HCT116 (cell line): ENCODE measurements around the gene BICDL2. TPM values are rescaled to one million over a fixed set of nuclear protein-coding genes. Genes with fewer than 3 reads are reported as not detected.
"Not testable (repeated sequence)": the region's sequence is repeated elsewhere in the genome, so short reads cannot be mapped to it uniquely, and the experiment has no call there.

Source experiments
- ATAC-seq: fragments of 200-7000 bp; cut with Tn5 transposase; 2 replicates; pipeline ENCODE4 v1.9.1; 2020; ENCODE audit warnings: mild to moderate bottlenecking, moderate library complexity
- BruUV-seq: library from RNA; stranded (reverse); fragments of 400-500 nt; replicated peaks from 2 replicates; lab custom pipeline; 2021; lab: Mats Ljungman, UMichigan
- CTCF ChIA-PET: fragments of 300-600 bp; sonication (Branson Sonifier 250); formaldehyde crosslinking; loops from one replicate; lab custom pipeline; 2021; ENCODE audit warnings: antibody characterized with exemption; lab: Charles Lee
- POLR2A ChIA-PET: fragments of 300-600, 350-600 bp; sonication (Branson Sonifier 250); formaldehyde crosslinking; loops from one replicate; lab custom pipeline; 2021; ENCODE audit warnings: antibody characterized with exemption; lab: Charles Lee
- RAD21 ChIA-PET, 2 experiments: fragments of 300-600 bp; sonication (Branson Sonifier 250); formaldehyde crosslinking; loops; one replicate each; lab custom pipeline; 2023; ENCODE audit warnings: low total read pairs in 2 of 2; ENCODE audit not compliant: uncharacterized antibody in 2 of 2, unreplicated experiment in 2 of 2, low non-redundant PET in 1 of 2; lab: Charles Lee
- DNase-seq: peaks from one replicate; pipeline ENCODE4 v3.0.0-alpha.2; 2010; ENCODE audit warnings: low read depth, low spot score
- H2AFZ ChIP-seq: fragments of 200-600 bp; shearing (Covaris generic), sonication (generic); 2 replicates; pipeline ENCODE4 v1.6.1; 2017; ENCODE audit warnings: low read depth, mixed run types, mixed read lengths, antibody characterized with exemption, low read length; ENCODE audit not compliant: poor library complexity, severe bottlenecking
- H3K27ac ChIP-seq: 2 replicates; pipeline ENCODE4 v1.5.1; 2012; ENCODE audit warnings: low read depth, low read length
- H3K27me3 ChIP-seq: fragments of 200-600 bp; sonication (generic); 2 replicates; pipeline ENCODE4 v1.6.1; 2016; ENCODE audit warnings: mixed run types, low read length, mixed read lengths; ENCODE audit not compliant: insufficient read depth
- H3K36me3 ChIP-seq, 2 experiments: fragments of 200-500 bp in 1 of 2; fragments of 200-600 bp in 1 of 2; sonication (Bioruptor generic) in 1 of 2; sonication (generic) in 1 of 2; 2 replicates each; pipeline versions ENCODE4 v1.5.1 to v1.6.1; 2014 to 2016; ENCODE audit warnings: low read length in 2 of 2, inconsistent platforms in 1 of 2, mixed read lengths in 1 of 2, mixed run types in 1 of 2; ENCODE audit not compliant: insufficient read depth in 2 of 2, control insufficient read depth in 1 of 2
- H3K4me1 ChIP-seq, 2 experiments: fragments of 200-600 bp in 1 of 2; sonication (generic) in 1 of 2; 2 replicates each; pipeline versions ENCODE4 v1.5.1 to v1.6.1; 2012 to 2017; ENCODE audit warnings: low read length in 2 of 2, inconsistent platforms in 1 of 2, mild to moderate bottlenecking in 1 of 2, mixed read lengths in 1 of 2, mixed run types in 1 of 2, moderate library complexity in 1 of 2; ENCODE audit not compliant: insufficient read depth in 2 of 2, control insufficient read depth in 1 of 2
- H3K4me2 ChIP-seq: fragments of 200-600 bp; sonication (generic); 2 replicates; pipeline ENCODE4 v1.6.1; 2017; ENCODE audit warnings: mixed run types, low read length, mixed read lengths
- H3K4me3 ChIP-seq, 2 experiments: fragments of 200-600 bp in 1 of 2; sonication (generic) in 1 of 2; replicated peaks in 1 of 2; 2 replicates each; pipeline ENCODE4 v1.5.1; 2011 to 2016; ENCODE audit warnings: low read length in 2 of 2, control low read depth in 1 of 2, low read depth in 1 of 2, mild to moderate bottlenecking in 1 of 2, mixed read lengths in 1 of 2, mixed run types in 1 of 2
- H3K79me2 ChIP-seq: fragments of 200-600 bp; sonication (generic); 2 replicates; pipeline ENCODE4 v1.6.1; 2017; ENCODE audit warnings: mild to moderate bottlenecking, mixed run types, low read length, moderate library complexity, mixed read lengths; ENCODE audit not compliant: insufficient read depth
- H3K9ac ChIP-seq: fragments of 200-600 bp; sonication (generic); 2 replicates; pipeline ENCODE4 v1.6.1; 2016; ENCODE audit warnings: low read length, mixed read lengths
- H3K9me2 ChIP-seq: fragments of 200-600 bp; sonication (generic), shearing (Covaris generic); 2 replicates; pipeline ENCODE4 v1.6.1; 2017; ENCODE audit warnings: mixed run types, mild to moderate bottlenecking, moderate library complexity; ENCODE audit not compliant: insufficient read depth
- H3K9me3 ChIP-seq, 2 experiments: fragments of 200-500 bp in 1 of 2; fragments of 200-600 bp in 1 of 2; sonication (Bioruptor generic) in 1 of 2; sonication (generic) in 1 of 2; 2 replicates each; pipeline ENCODE4 v1.6.1; 2014 to 2017; ENCODE audit warnings: low read length in 2 of 2, mixed read lengths in 2 of 2, inconsistent platforms in 1 of 2, low read depth in 1 of 2, mild to moderate bottlenecking in 1 of 2, mixed run types in 1 of 2, moderate library complexity in 1 of 2; ENCODE audit not compliant: control insufficient read depth in 1 of 2, insufficient read depth in 1 of 2
- H4K20me1 ChIP-seq: fragments of 200-600 bp; sonication (generic), shearing (Covaris generic); 2 replicates; pipeline ENCODE4 v1.6.1; 2017; ENCODE audit warnings: mixed run types, mild to moderate bottlenecking, moderate library complexity; ENCODE audit not compliant: insufficient read depth
- EGR1 ChIP-seq: IDR thresholded peaks from 2 replicates; pipeline ENCODE4 v1.6.1; 2012; ENCODE audit warnings: low read depth
- EZH2phosphoT487 ChIP-seq: fragments of 200-600 bp; IDR thresholded peaks from 2 replicates; pipeline ENCODE4 v1.6.1; 2018; ENCODE audit warnings: antibody characterized with exemption, borderline replicate concordance
- POLR2A ChIP-seq: IDR thresholded peaks from 2 replicates; pipeline ENCODE4 v1.7.0; 2011; ENCODE audit warnings: borderline replicate concordance; ENCODE audit not compliant: insufficient read depth, insufficient read length; ENCODE audit errors: extremely low read depth
- TCF7L2 ChIP-seq: IDR thresholded peaks from 2 replicates; pipeline ENCODE4 v1.7.0; 2011; ENCODE audit warnings: borderline replicate concordance, inconsistent platforms; ENCODE audit not compliant: insufficient read depth, insufficient read length; ENCODE audit errors: extremely low read depth
- ZBTB33 ChIP-seq: IDR thresholded peaks from 2 replicates; pipeline ENCODE4 v1.6.1; 2011; ENCODE audit warnings: mild to moderate bottlenecking, low read length, moderate library complexity; ENCODE audit not compliant: insufficient replicate concordance; ENCODE audit errors: extremely low read depth
- intact Hi-C: fragments of 100-400 bp; cut with micrococcal nuclease; formaldehyde crosslinking; loops from 2 replicates; pipeline ENCODE4 v1.10.0; 2022
- total RNA-seq: library from RNA; stranded (reverse); gene quantifications from one replicate; pipeline ENCODE4 v1.2.1, GENCODE V29; 2021; ENCODE audit not compliant: unreplicated experiment

Gene BICDL2
- total RNA-seq, 1 experiment from 2014 or later: 21.3 TPM

DNA sequence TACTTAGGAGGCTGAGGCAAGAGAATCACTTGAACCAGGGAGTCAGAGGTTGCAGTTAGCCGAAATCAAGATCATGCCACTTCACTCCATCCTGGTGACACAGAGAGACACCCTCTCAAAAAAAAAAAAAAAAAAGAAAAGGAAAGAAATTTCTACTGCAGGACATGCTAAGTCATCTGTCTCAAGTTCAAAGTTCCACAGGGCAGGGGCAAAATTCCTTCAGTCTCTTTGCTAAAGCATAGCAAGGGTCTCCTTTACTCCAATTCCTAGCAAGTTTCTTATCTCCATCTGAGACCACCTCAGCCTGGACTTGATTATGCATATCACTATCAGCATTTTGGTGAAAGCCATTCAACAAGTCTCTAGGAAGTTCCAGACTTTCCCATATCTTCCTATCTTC is 47.7 kb upstream of the BICDL2 start:
- Histone ChIP-seq H3K79me2 (no peaks in the 10 kb centered on the region), H3K9ac (no peak overlapping the region), H3K9me2 (no peaks in the 10 kb centered on the region), H3K36me3 (no peaks in the 10 kb centered on the region), H3K27me3 (no peaks in the 10 kb centered on the region), H3K4me1 (no peaks in the 10 kb centered on the region), H3K4me2 (no peak overlapping the region), H3K27ac (no peak overlapping the region), H4K20me1 (no peaks in the 10 kb centered on the region), H2AFZ (no peak overlapping the region), H3K4me3 (no peak overlapping the region), H3K9me3 (no peaks in the 10 kb centered on the region)
- ATAC-seq (no peak), DNase-seq (no peak)
- POLR2A ChIA-PET: no interaction called here
- no peak for TF ChIP-seq POLR2A
- no peak for TF ChIP-seq EGR1
- no peak for TF ChIP-seq ZBTB33
- TF ChIP-seq TCF7L2: no peak
- no peak for TF ChIP-seq EZH2phosphoT487
- intact Hi-C loops: no loop called here
- RAD21 ChIA-PET: no interaction called here
- CTCF ChIA-PET: no interaction called here
- no TSS peak for BruUV-seq

DNA sequence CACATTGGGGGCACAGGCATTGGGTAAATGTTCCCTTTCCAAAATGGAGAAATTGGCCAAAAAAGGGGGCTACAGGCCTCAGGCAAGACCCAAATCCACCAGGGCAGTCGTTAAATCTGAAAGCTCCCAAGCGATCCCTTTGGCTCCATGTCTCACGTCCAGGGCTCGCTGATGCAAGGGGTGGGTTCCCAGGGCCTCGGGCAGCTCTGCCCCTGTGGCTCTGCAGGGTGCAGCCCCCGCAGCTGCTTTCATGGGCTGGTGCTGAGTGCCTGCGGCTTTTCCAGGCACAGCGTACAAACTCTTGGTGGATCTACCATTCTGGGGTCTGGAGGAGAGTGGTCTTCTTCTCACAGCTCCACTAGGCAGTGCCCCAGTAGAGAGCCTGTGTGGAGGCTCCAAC is 46.7 kb upstream of the BICDL2 start:
- H3K79me2 ChIP-seq, POLR2A ChIA-PET, DNase-seq, RAD21 ChIA-PET, H3K36me3 ChIP-seq, H3K27me3 ChIP-seq, H3K4me1 ChIP-seq, BruUV-seq, H4K20me1 ChIP-seq, H3K9me3 ChIP-seq, CTCF ChIA-PET, intact Hi-C loops, H2AFZ ChIP-seq, ATAC-seq, H3K4me2 ChIP-seq, H3K9ac ChIP-seq, H3K4me3 ChIP-seq, H3K9me2 ChIP-seq, H3K27ac ChIP-seq: not testable (repeated sequence)

DNA sequence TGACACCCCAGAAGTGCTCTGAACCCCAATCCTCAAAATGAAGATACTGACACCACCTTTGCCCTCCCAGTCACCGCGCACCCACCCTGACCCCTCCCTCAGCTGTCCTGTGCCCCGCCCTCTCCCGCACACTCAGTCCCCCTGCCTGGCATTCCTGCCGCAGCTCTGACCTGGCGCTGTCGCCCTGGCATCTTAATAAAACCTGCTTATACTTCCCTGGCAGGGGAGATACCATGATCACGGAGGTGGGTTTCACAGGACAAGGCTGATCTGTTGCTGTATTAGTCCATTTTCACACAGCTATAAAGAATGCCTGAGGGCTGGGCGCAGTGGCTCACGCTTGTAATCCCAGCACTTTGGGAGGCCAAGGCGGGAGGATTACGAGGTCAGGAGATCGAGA is 45.2 kb upstream of the BICDL2 start:
- POLR2A ChIA-PET, CTCF ChIA-PET, RAD21 ChIA-PET: not testable (repeated sequence)

More for the DNA sequence above, 45.2 kb upstream of the BICDL2 start:
- H3K9ac ChIP-seq, H3K4me1 ChIP-seq, DNase-seq, H3K79me2 ChIP-seq, H3K4me3 ChIP-seq, BruUV-seq, intact Hi-C loops, H3K4me2 ChIP-seq, H3K9me2 ChIP-seq, ATAC-seq, H3K27me3 ChIP-seq, H4K20me1 ChIP-seq, H3K9me3 ChIP-seq, H3K27ac ChIP-seq, H3K36me3 ChIP-seq, H2AFZ ChIP-seq: not testable (repeated sequence)
